ENCODE data around the gene NAT16. TPM values are rescaled to one million over a fixed set of nuclear protein-coding genes. Genes with fewer than 3 reads are reported as not detected.

Gene NAT16
- total and polyA plus RNA-seq, 4 donors: 0.01 TPM; not detected in 3

DNA sequence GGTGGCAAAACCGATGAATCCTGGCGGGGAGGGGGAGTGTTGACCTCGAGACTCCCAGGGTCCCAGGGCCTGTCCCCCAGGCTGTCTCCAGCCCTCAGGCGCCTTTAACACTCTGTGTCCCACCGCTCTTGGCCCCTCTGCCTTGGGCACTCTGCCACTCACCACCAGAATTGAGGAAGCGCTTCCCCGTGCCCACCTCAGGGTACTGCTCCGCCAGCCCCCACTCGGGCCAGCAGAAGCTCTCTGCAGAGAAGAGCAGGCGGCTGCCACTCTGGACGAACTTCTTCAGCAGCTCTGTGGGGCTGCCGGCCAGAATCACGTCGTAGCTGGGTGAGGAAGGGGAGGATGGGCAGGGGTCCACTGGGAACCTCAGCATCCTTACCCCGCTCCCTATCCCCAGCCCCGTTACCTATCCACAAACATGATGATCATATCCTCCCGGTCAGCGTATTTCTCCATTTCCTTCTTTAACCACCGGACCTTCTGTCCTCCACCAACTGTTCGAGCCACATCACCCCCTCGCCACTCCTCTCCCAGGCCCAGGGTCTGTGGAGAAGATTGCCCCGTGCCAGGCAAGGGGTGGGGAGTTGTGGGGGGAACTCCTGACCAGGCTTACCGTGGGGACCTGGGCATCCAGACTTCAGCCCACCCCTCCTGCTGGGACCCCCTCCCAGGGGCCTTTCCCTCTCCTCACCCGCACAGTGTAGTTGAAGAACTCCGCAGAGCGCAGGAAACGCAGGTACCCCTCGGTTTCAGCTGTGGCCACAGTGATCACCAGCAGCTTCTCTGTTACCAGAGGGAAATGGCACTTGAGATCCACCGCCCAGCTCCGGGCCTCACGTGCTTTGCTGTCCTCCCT is 36.1 kb upstream of the NAT16 start:
- Histone ChIP-seq H3K36me3 (ENCODE audit: control insufficient read depth in 4 of 4, insufficient read depth in 4 of 4, low read length in 4 of 4) (peaks cover 0 to 27% (median 8%) of the 10 kb centered on the region in 4 donors), H3K9me3 (ENCODE audit: control insufficient read depth in 4 of 4, insufficient read depth in 3 of 4, low read length in 3 of 4) (no peaks in the 10 kb centered on the region), H3K27me3 (ENCODE audit: control insufficient read depth in 3 of 3, insufficient read depth in 3 of 3, low read length in 2 of 3) (no peaks in the 10 kb centered on the region), H3K27ac (ENCODE audit: low read depth in 1 of 2, low read length in 1 of 2) (peak overlapping the region in 1 of 2 donors; percentile 26), H3K4me3 (peak overlapping the region; percentile 78), H3K4me1 (ENCODE audit: control insufficient read depth in 5 of 5, insufficient read depth in 5 of 5, low read length in 5 of 5) (peaks cover 0 to 18% (median 7%) of the 10 kb centered on the region in 5 donors), H3K9ac (ENCODE audit: insufficient read depth in 1 of 2, low read length in 2 of 2) (no peak overlapping the region)
- TF ChIP-seq, protein P1, sequence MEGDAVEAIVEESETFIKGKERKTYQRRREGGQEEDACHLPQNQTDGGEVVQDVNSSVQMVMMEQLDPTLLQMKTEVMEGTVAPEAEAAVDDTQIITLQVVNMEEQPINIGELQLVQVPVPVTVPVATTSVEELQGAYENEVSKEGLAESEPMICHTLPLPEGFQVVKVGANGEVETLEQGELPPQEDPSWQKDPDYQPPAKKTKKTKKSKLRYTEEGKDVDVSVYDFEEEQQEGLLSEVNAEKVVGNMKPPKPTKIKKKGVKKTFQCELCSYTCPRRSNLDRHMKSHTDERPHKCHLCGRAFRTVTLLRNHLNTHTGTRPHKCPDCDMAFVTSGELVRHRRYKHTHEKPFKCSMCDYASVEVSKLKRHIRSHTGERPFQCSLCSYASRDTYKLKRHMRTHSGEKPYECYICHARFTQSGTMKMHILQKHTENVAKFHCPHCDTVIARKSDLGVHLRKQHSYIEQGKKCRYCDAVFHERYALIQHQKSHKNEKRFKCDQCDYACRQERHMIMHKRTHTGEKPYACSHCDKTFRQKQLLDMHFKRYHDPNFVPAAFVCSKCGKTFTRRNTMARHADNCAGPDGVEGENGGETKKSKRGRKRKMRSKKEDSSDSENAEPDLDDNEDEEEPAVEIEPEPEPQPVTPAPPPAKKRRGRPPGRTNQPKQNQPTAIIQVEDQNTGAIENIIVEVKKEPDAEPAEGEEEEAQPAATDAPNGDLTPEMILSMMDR (IDR thresholded peaks at IDR 0.05; ENCODE audit: control extremely low read depth, extremely low read depth): no peak
- DNase-seq (peak in 1 of 3 donors; percentile 31), ATAC-seq (ENCODE audit: insufficient read depth, low FRiP score) (no peak)
- 51 to 61% methylated on average over 31 of the region's 31 CpGs for WGBS, 2 donors

DNA sequence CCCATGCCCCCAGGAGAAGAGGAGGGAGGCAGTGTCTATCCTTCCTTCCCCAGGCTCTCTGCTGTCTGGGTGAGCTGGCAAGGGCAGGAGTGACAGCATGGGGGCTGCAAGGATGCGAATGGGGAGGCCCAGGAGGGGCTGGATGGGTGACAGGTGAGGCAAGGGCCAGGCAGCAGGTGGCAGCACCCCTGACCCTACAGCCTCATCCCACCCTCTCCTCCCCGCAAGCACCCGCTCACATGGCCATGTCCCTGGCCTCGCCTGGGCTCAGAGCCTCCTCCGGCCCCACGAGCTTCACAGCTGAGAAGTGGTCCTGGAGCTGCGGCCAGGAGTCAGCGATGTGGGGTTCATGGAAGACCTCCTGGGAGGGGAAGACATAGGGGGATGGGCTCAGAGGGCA is 31.9 kb upstream of the NAT16 start:
- Histone ChIP-seq H3K4me1 (ENCODE audit: control insufficient read depth in 5 of 5, insufficient read depth in 5 of 5, low read length in 5 of 5) (peaks cover 0 to 10% (median 7%) of the 10 kb centered on the region in 5 donors), H3K4me3 (no peak overlapping the region), H3K36me3 (ENCODE audit: control insufficient read depth in 4 of 4, insufficient read depth in 4 of 4, low read length in 4 of 4) (peaks cover 11 to 58% (median 13%) of the 10 kb centered on the region in 4 donors), H3K27ac (ENCODE audit: low read depth in 1 of 2, low read length in 1 of 2) (no peak overlapping the region), H3K9me3 (ENCODE audit: control insufficient read depth in 4 of 4, insufficient read depth in 3 of 4, low read length in 3 of 4) (no peaks in the 10 kb centered on the region), H3K27me3 (ENCODE audit: control insufficient read depth in 3 of 3, insufficient read depth in 3 of 3, low read length in 2 of 3) (no peaks in the 10 kb centered on the region), H3K9ac (ENCODE audit: insufficient read depth in 1 of 2, low read length in 2 of 2) (no peak overlapping the region)
- 95 to 97% methylated on average over 8 of the region's 8 CpGs for WGBS, 2 donors
- DNase-seq (no peak), ATAC-seq (ENCODE audit: insufficient read depth, low FRiP score) (no peak)
- TF ChIP-seq, protein P1 (IDR thresholded peaks at IDR 0.05; ENCODE audit: control extremely low read depth, extremely low read depth): no peak

DNA sequence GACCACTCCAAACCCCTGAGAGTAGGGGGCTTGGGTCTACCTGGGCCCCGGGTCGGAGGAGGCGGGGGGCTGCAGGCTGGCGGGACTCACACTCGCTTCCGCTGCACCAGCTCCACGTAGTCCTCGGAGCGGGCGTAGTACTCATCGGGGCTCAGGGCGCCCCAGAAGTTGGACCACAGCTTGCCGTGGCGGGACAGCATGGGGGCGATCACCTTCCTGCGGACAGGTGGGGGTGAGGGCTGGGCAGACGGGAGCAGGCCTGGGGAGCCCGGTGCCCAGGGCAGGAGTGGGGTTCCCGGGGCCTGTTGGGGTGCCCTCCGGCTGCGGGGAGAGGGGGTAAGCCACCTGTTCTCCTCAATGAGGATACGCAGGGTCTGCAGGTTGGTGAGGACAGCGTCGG is 31.4 kb upstream of the NAT16 start:
- Histone ChIP-seq H3K9ac (ENCODE audit: insufficient read depth in 1 of 2, low read length in 2 of 2) (no peak overlapping the region), H3K27me3 (ENCODE audit: control insufficient read depth in 3 of 3, insufficient read depth in 3 of 3, low read length in 2 of 3) (no peaks in the 10 kb centered on the region), H3K4me1 (ENCODE audit: control insufficient read depth in 5 of 5, insufficient read depth in 5 of 5, low read length in 5 of 5) (peaks cover 0 to 7% (median 5%) of the 10 kb centered on the region in 5 donors), H3K4me3 (no peak overlapping the region), H3K9me3 (ENCODE audit: control insufficient read depth in 4 of 4, insufficient read depth in 3 of 4, low read length in 3 of 4) (no peaks in the 10 kb centered on the region), H3K27ac (ENCODE audit: low read depth in 1 of 2, low read length in 1 of 2) (no peak overlapping the region), H3K36me3 (ENCODE audit: control insufficient read depth in 4 of 4, insufficient read depth in 4 of 4, low read length in 4 of 4) (peaks cover 11 to 61% (median 14%) of the 10 kb centered on the region in 4 donors)
- DNase-seq: no peak
- no peak for ATAC-seq (ENCODE audit: insufficient read depth, low FRiP score)
- TF ChIP-seq, protein P1 (IDR thresholded peaks at IDR 0.05; ENCODE audit: control extremely low read depth, extremely low read depth): no peak
- 97% methylated on average over 24 of the region's 24 CpGs for WGBS, 2 donors
